Nucleus accumbens (tissue), 56 donors: ENCODE results near the gene COL4A2.
A peak's percentile ranks its signal among the peaks of the same experiment; 100 is the strongest.

Experiments used
- DNase-seq, 56 donors: peaks; one replicate each; lab custom pipeline; 2025; lab: John Stamatoyannopoulos, UW

Gene COL4A2

GRCh38 chr13:110536006-110536693, 229.1 kb downstream of the COL4A2 start:
- peak in 23 of 56 donors; percentile 12 to 57 (median 31) for DNase-seq

- DNase-seq: no peak
These were observed 231.5 kb downstream of the COL4A2 start for GRCh38 chr13:110538632-110539031.

GRCh38 chr13:110539894-110540293, 232.8 kb downstream of the COL4A2 start:
- no peak for DNase-seq

- no peak for DNase-seq
These were observed 233.9 kb downstream of the COL4A2 start for GRCh38 chr13:110540871-110541525.

GRCh38 chr13:110541526-110541920, 234.4 kb downstream of the COL4A2 start:
- DNase-seq: no peak

- no peak for DNase-seq
These were observed 235.2 kb downstream of the COL4A2 start for GRCh38 chr13:110542169-110542796.

GRCh38 chr13:110546378-110546777, 239.3 kb downstream of the COL4A2 start:
- no peak for DNase-seq

- DNase-seq: peak in 2 of 56 donors; percentile 3 to 12
These were observed 239.8 kb downstream of the COL4A2 start for GRCh38 chr13:110546926-110547325.

GRCh38 chr13:110548891-110549794, 242.1 kb downstream of the COL4A2 start:
- no peak for DNase-seq

GRCh38 chr13:110549795-110550160, 242.7 kb downstream of the COL4A2 start:
- DNase-seq: no peak

GRCh38 chr13:110551284-110551683, 244.2 kb downstream of the COL4A2 start:
- DNase-seq: no peak

GRCh38 chr13:110552767-110553166, 245.7 kb downstream of the COL4A2 start:
- peak in 1 of 56 donors; percentile 16 for DNase-seq

GRCh38 chr13:110553417-110553816, 246.3 kb downstream of the COL4A2 start:
- no peak for DNase-seq

GRCh38 chr13:110554227-110554836, 247.2 kb downstream of the COL4A2 start:
- no peak for DNase-seq

GRCh38 chr13:110554946-110555345, 247.9 kb downstream of the COL4A2 start:
- DNase-seq: no peak

GRCh38 chr13:110555601-110556223, 248.6 kb downstream of the COL4A2 start:
- no peak for DNase-seq

GRCh38 chr13:110556224-110556606, 249.1 kb downstream of the COL4A2 start:
- no peak for DNase-seq

GRCh38 chr13:110557082-110557481, 250.0 kb downstream of the COL4A2 start:
- DNase-seq: no peak

GRCh38 chr13:110557610-110558305, 250.7 kb downstream of the COL4A2 start:
- no peak for DNase-seq
